AG04450 (cell line): Measurements from ENCODE around the gene SH2D7. TPM values are rescaled to one million over a fixed set of nuclear protein-coding genes. Genes with fewer than 3 reads are reported as not detected.
A peak's percentile ranks its signal among the peaks of the same experiment; 100 is the strongest.

Source experiments
- CTCF ChIA-PET: fragments of 300-600, 350-600 bp; formaldehyde crosslinking; extraction: SDS; loops from one replicate; lab custom pipeline; 2022; ENCODE audit warnings: antibody characterized with exemption, inconsistent platforms; lab: Charles Lee
- POLR2A ChIA-PET: fragments of 350-600 bp; formaldehyde crosslinking; extraction: SDS; loops from one replicate; lab custom pipeline; 2021; ENCODE audit warnings: antibody characterized with exemption, inconsistent platforms; lab: Yijun Ruan, JAX
- DNase-seq: peaks from one replicate; pipeline ENCODE4 v3.0.0-alpha.2; 2011; ENCODE audit warnings: low read depth, low spot score
- H3K27ac ChIP-seq: one replicate; pipeline ENCODE4 v1.5.1; 2012; ENCODE audit warnings: low read depth, low read length, control low read depth
- H3K27me3 ChIP-seq: one replicate; pipeline ENCODE4 v1.6.0; 2012; ENCODE audit warnings: low read length; ENCODE audit not compliant: control insufficient read depth, insufficient read depth
- H3K4me3 ChIP-seq: 2 replicates; pipeline ENCODE4 v1.5.1; 2011; ENCODE audit warnings: mild to moderate bottlenecking, low read depth, low read length, control low read depth
- H3K9me3 ChIP-seq: 2 replicates; pipeline ENCODE4 v1.5.1; 2012; ENCODE audit warnings: low read length; ENCODE audit not compliant: control insufficient read depth, insufficient read depth
- polyA plus RNA-seq: library from polyadenylated mRNA; depleted of rRNA; stranded (reverse); fragments of >200 nt; gene quantifications from 2 replicates; pipeline ENCODE4 v1.2.3, GENCODE V29; 2011
- TF ChIP-seq, protein P1 (sequence below): IDR thresholded peaks from 2 replicates; pipeline ENCODE4 v1.5.1; 2011; ENCODE audit warnings: low read depth, low read length, control low read depth, inconsistent platforms

Gene SH2D7
- polyA plus RNA-seq, 1 experiment: not detected

DNA sequence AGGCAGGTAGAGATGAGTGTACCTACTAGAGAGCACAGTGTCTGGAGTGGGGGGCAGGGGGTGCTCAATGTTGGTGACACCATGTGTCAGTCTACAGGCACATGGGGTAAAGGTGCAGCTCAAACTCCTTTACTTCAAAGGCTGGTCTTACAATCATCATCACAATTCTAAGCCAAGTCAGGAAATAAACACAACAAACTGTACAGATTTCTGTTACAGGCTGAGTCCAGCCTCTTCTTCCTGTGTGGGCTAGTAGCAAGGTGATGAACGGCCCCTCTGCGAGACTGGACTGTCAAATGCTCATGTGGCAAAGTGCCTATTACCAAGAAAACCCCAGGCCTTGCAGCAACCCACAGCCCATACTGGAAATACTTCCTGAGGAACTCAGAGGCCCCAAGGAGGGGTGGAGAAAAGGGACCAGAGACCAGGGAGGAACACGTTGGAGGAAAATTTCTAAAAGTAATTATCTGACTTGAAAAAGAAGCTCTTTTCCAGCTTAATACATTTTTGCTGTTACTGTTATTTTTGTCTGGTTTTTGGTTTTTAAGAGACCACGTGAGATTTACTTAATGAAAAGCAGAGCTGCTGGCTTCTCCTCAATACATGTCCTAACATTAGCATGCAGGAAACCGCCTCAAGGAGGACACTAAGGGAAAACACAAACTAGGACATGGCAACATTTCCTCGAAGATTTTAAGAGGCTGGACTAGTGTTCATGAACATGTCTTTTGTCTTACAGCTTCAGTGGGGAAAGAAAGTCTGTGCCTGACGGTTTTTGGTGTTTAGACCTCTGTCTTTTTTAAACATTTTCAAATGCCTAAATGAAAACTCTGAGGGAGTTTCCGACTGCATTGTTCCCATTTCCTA lies 44.4 kb upstream of the SH2D7 start:
- DNase-seq: no peak
- Histone ChIP-seq H3K9me3 (no peaks in the 10 kb centered on the region), H3K27ac (peak overlapping the region; percentile 13), H3K4me3 (no peak overlapping the region), H3K27me3 (no peaks in the 10 kb centered on the region)
- ChIA-PET POLR2A (no interaction called here), CTCF (interaction anchor here (1.2 kb wide), 1 partner anchor 11 kb away, joined by 3 read pairs; no protein-coding TSS in a partner anchor)
- TF ChIP-seq, protein P1, sequence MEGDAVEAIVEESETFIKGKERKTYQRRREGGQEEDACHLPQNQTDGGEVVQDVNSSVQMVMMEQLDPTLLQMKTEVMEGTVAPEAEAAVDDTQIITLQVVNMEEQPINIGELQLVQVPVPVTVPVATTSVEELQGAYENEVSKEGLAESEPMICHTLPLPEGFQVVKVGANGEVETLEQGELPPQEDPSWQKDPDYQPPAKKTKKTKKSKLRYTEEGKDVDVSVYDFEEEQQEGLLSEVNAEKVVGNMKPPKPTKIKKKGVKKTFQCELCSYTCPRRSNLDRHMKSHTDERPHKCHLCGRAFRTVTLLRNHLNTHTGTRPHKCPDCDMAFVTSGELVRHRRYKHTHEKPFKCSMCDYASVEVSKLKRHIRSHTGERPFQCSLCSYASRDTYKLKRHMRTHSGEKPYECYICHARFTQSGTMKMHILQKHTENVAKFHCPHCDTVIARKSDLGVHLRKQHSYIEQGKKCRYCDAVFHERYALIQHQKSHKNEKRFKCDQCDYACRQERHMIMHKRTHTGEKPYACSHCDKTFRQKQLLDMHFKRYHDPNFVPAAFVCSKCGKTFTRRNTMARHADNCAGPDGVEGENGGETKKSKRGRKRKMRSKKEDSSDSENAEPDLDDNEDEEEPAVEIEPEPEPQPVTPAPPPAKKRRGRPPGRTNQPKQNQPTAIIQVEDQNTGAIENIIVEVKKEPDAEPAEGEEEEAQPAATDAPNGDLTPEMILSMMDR: no peak

DNA sequence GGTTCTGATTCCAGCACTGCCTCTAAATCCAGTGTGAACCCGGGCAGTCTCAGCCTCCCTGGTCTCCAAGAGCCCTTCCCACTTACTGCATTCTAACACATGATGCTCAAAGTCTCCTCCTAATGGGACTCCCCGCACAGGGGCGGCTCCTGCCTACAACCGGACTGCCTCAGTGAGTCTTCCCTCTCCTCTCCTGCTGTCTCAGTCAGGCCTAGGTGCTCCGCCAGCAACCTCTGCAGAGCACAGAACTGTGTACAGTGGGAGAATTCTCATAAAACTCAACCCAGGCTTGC lies 43.8 kb upstream of the SH2D7 start:
- Histone ChIP-seq H3K9me3 (no peaks in the 10 kb centered on the region), H3K27ac (no peak overlapping the region), H3K27me3 (no peaks in the 10 kb centered on the region), H3K4me3 (no peak overlapping the region)
- no peak for DNase-seq
- POLR2A ChIA-PET: no interaction called here
- CTCF ChIA-PET: interaction anchor here (1.2 kb wide), 1 partner anchor 10 kb away, joined by 3 read pairs; no protein-coding TSS in a partner anchor
- TF ChIP-seq, protein P1: no peak

DNA sequence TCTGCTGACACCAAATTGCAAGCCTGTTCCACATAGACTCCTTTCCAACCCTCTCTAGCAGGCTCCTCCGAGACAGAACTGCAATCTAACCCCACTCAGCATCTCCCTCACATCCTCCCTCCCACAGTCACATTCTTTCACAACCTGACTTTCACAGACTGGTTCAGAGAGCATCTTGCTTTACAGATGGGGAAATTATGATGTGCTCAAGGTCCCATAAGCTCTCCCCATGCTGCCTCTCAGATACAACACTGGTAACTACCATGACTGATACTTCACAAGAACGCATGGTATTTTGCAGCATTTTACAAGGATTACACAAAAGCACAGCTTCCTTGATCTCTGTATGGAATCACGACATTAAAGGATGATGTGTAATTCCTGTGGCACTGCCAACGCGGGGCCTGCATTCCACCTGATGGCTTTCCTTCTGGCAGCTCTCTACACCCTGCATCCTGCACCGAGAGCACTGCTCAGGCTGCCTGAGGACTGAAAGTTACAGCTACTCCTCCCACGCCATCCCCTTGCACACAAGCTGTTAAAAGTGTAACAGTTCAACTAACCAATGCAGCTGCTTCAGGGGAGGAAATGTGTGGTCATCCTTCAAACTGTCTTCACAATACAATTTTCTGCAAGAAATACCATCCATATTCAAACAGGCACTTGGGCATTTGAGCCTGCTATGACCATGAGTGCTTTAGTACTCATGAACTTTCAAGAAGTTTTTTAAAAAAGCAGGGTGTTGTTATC lies 42.5 kb upstream of the SH2D7 start:
- Histone ChIP-seq H3K4me3 (no peak overlapping the region), H3K27me3 (no peaks in the 10 kb centered on the region), H3K27ac (peak overlapping the region; percentile 25), H3K9me3 (no peaks in the 10 kb centered on the region)
- DNase-seq: no peak
- ChIA-PET POLR2A (interaction anchor here (1.0 to 2.5 kb wide), 9 partner anchors 10 to 45 kb away, joined by 3 to 24 read pairs (median 4); no protein-coding TSS in a partner anchor), CTCF (interaction anchor here (1.0 to 2.2 kb wide), 2 partner anchors 9 to 59 kb away, joined by 3 to 8 read pairs; no protein-coding TSS in a partner anchor)
- TF ChIP-seq, protein P1: no peak

DNA sequence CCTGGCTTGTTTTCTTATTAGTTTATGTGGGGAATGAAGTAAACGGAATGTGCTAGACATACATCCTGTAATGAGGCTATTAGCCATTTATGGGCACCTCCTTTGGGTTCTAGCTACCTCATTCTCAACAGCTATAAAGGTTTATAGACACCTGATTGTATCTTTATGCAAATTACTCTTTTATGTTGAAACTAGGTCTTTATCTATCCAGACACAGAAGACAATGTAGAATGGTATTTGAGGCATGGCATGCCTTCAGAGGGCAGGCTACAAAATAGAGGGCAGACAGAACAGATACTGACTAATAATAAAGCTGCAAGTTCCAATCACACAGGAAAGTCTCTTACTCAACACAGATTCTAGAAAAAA lies 41.9 kb upstream of the SH2D7 start:
- Histone ChIP-seq H3K4me3 (no peak overlapping the region), H3K27ac (no peak overlapping the region), H3K9me3 (no peaks in the 10 kb centered on the region), H3K27me3 (no peaks in the 10 kb centered on the region)
- TF ChIP-seq, protein P1: no peak
- POLR2A ChIA-PET: interaction anchor here (0.9 to 2.5 kb wide), 10 partner anchors 9 to 45 kb away, joined by 3 to 24 read pairs (median 4); no protein-coding TSS in a partner anchor
- CTCF ChIA-PET: interaction anchor here (1.0 to 2.2 kb wide), 4 partner anchors 8 to 84 kb away, joined by 3 to 8 read pairs (median 5); no protein-coding TSS in a partner anchor
- DNase-seq: no peak
